ENCODE results near the gene MB. TPM values are rescaled to one million over a fixed set of nuclear protein-coding genes. Genes with fewer than 3 reads are reported as not detected.

Gene MB
- total RNA-seq, 2 donors from 2014 or later, result 1.4 to 2.6 TPM

DNA sequence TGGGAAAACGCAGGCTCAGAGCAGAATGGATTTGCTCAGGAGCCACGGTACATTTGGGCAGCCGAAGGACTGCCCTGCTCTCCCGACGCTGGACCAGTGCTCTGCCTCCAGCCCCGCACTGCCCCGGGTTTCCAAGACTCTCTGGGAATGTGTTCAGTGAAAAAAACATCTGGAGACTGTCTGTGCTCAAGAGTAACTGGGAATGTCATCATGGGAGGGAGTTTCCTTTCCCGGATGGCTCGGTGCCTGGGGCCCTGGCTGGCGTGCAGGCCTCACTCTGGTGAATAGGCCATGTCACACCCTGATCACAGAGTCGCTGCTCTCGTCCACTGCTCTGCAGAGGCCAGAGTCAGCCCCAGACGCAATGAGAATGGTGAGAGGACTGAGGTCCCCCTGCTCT lies 21.3 kb upstream of the MB start:
- Histone ChIP-seq H3K27me3 (ENCODE audit: control insufficient read depth, insufficient read depth, low read length, poor library complexity, severe bottlenecking) (no peaks in the 10 kb centered on the region), H3K27ac (ENCODE audit: low read depth, low read length) (no peak overlapping the region), H3K9ac (ENCODE audit: extremely low read depth, low read length, poor library complexity, severe bottlenecking) (no peak overlapping the region), H3K9me3 (ENCODE audit: control insufficient read depth, low read length) (no peaks in the 10 kb centered on the region), H3K36me3 (ENCODE audit: control insufficient read depth, insufficient read depth, low read length) (no peaks in the 10 kb centered on the region), H3K4me1 (ENCODE audit: control insufficient read depth, insufficient read depth, low read length) (peaks cover 5% of the 10 kb centered on the region), H3K4me3 (ENCODE audit: low read length) (no peak overlapping the region)
- DNase-seq, result no peak
- Mint-ChIP-seq H3K27ac (no peak overlapping the region), H3K4me1 (peaks cover 22% of the 10 kb centered on the region), H3K9me3 (no peaks in the 10 kb centered on the region), H3K27me3 (ENCODE audit: insufficient read depth) (no peaks in the 10 kb centered on the region), H3K36me3 (ENCODE audit: low read depth) (no peaks in the 10 kb centered on the region), H3K4me3 (no peak overlapping the region)
- 86 to 90% methylated on average over 10 to 13 of the region's 13 CpGs for WGBS, 2 experiments (ENCODE audit: insufficient coverage in 1 of 2, insufficient read length in 1 of 2)
- TF ChIP-seq, protein P1, sequence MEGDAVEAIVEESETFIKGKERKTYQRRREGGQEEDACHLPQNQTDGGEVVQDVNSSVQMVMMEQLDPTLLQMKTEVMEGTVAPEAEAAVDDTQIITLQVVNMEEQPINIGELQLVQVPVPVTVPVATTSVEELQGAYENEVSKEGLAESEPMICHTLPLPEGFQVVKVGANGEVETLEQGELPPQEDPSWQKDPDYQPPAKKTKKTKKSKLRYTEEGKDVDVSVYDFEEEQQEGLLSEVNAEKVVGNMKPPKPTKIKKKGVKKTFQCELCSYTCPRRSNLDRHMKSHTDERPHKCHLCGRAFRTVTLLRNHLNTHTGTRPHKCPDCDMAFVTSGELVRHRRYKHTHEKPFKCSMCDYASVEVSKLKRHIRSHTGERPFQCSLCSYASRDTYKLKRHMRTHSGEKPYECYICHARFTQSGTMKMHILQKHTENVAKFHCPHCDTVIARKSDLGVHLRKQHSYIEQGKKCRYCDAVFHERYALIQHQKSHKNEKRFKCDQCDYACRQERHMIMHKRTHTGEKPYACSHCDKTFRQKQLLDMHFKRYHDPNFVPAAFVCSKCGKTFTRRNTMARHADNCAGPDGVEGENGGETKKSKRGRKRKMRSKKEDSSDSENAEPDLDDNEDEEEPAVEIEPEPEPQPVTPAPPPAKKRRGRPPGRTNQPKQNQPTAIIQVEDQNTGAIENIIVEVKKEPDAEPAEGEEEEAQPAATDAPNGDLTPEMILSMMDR (conservative IDR thresholded peaks at IDR 0.05), result no peak

DNA sequence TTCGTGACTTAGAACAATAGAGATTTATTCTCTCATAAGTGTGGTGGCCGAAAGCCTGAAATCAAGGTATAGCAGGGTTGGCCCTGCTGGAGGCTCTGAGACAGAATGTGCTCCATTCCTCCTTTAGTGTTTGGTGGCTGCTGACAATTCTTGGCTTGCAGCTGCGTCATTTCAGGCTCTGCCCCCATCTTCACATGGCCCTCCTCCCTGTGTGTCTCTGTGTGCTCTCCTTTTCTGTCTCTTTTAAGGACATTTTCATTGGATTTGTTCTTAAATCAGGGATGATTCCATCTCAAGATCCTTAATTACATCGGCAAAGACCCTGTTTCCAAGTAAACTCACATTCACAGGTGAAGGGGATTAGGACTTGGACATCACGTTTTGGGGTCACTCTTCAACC lies 20.9 kb upstream of the MB start:
- Histone ChIP-seq H3K4me1 (ENCODE audit: control insufficient read depth, insufficient read depth, low read length) (peaks cover 5% of the 10 kb centered on the region), H3K9ac (ENCODE audit: extremely low read depth, low read length, poor library complexity, severe bottlenecking) (no peak overlapping the region), H3K36me3 (ENCODE audit: control insufficient read depth, insufficient read depth, low read length) (no peaks in the 10 kb centered on the region), H3K4me3 (ENCODE audit: low read length) (no peak overlapping the region), H3K27me3 (ENCODE audit: control insufficient read depth, insufficient read depth, low read length, poor library complexity, severe bottlenecking) (no peaks in the 10 kb centered on the region), H3K9me3 (ENCODE audit: control insufficient read depth, low read length) (no peaks in the 10 kb centered on the region), H3K27ac (ENCODE audit: low read depth, low read length) (no peak overlapping the region)
- H3K4me3 Mint-ChIP-seq, result no peak overlapping the region
- no peaks in the 10 kb centered on the region for H3K9me3 Mint-ChIP-seq
- no peak for DNase-seq
- no peak overlapping the region for H3K27ac Mint-ChIP-seq
- TF ChIP-seq, protein P1 (conservative IDR thresholded peaks at IDR 0.05), result no peak
- no peaks in the 10 kb centered on the region for H3K36me3 Mint-ChIP-seq (ENCODE audit: low read depth)
- peaks cover 22% of the 10 kb centered on the region for H3K4me1 Mint-ChIP-seq
- no peaks in the 10 kb centered on the region for H3K27me3 Mint-ChIP-seq (ENCODE audit: insufficient read depth)
- WGBS, 2 experiments (ENCODE audit: insufficient coverage in 1 of 2, insufficient read length in 1 of 2), result 87 to 95% methylated on average over 4 to 5 of the region's 5 CpGs

DNA sequence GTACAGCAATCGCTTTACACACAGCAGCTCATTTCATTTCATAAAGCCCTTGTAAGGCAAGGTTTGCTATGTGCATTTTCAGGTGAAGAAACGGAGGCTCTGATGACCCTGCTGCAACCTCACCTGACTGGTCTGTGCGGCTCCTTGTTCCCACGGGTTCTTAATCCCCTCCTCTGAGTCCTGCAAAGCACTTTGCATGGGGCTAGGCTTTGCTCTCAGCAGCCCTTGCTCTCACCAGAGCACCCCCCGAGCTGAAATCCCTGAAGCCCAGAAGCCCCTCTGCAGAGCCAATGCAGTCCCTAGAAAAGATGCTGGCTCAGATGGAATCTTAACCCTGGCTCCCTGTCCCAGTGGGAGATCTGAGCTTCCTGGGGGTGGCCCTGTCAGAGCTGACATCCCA lies 20.1 kb upstream of the MB start:
- Histone ChIP-seq H3K36me3 (ENCODE audit: control insufficient read depth, insufficient read depth, low read length) (no peaks in the 10 kb centered on the region), H3K4me1 (ENCODE audit: control insufficient read depth, insufficient read depth, low read length) (peaks cover 5% of the 10 kb centered on the region), H3K9ac (ENCODE audit: extremely low read depth, low read length, poor library complexity, severe bottlenecking) (no peak overlapping the region), H3K27me3 (ENCODE audit: control insufficient read depth, insufficient read depth, low read length, poor library complexity, severe bottlenecking) (no peaks in the 10 kb centered on the region), H3K9me3 (ENCODE audit: control insufficient read depth, low read length) (no peaks in the 10 kb centered on the region), H3K27ac (ENCODE audit: low read depth, low read length) (no peak overlapping the region), H3K4me3 (ENCODE audit: low read length) (no peak overlapping the region)
- Mint-ChIP-seq H3K4me3 (no peak overlapping the region), H3K27me3 (ENCODE audit: insufficient read depth) (no peaks in the 10 kb centered on the region), H3K36me3 (ENCODE audit: low read depth) (no peaks in the 10 kb centered on the region), H3K9me3 (no peaks in the 10 kb centered on the region), H3K27ac (no peak overlapping the region), H3K4me1 (peaks cover 22% of the 10 kb centered on the region)
- 80 to 100% methylated on average over 2 to 5 of the region's 5 CpGs for WGBS, 2 experiments (ENCODE audit: insufficient coverage in 1 of 2, insufficient read length in 1 of 2)
- no peak for DNase-seq
- TF ChIP-seq, protein P1 (conservative IDR thresholded peaks at IDR 0.05), result no peak

Measured in endodermal cell (in vitro differentiated cells).